Retinal pigment epithelial cell (primary cell): ENCODE data around the gene TMEM147.

Experiments
- DNase-seq: peaks from one replicate; pipeline ENCODE4 v3.0.0-alpha.2; 2010; ENCODE audit warnings: low read depth
- H3K4me3 ChIP-seq: 2 replicates; pipeline ENCODE4 v1.5.1; 2011; ENCODE audit warnings: mild to moderate bottlenecking, low read length, control low read depth, moderate library complexity
- TF ChIP-seq, protein P1 (sequence below): conservative IDR thresholded peaks from 2 replicates; pipeline ENCODE4 v1.5.1; 2011; ENCODE audit warnings: low read depth, low read length, control low read depth, inconsistent platforms

Gene TMEM147

DNA sequence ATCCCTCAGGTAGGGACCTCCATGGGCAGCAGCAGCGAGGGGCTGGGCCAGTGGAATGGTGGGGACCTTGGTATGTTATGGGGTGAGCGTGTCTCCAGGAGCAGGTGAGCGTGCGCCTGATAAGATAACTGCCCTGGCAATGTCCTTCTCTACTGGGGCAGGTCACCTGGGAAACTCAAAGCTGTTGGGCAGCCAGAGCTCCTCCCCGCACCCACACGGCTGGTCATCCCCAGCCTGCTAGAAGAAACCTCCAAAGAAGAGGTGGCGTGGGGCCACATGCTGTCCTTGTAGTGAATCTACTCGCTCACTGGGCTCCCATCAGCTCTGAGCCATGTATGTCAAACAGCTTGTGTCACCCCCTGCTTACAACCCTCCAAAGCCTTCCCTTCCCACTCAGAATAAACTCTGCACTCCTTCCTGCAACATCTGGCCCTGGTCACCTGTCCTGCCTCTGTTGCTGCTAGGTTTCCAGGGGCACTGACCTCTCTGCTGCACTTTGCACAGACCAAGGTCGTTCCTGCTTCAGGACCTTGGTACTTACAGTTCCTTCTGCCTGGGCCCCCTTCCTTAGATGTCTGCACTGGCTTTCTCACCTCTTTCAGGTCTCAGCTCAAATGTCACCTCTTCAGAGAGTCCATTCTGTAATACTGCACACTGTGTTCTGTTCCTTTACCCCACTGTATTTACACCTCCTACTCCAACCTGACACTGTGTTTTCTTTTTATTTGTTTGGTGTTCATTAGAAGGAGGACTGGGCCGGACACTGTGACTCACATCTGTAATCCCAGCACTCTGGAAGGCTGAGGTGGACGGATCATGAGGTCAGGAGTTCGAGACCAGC is 19.8 kb downstream of the TMEM147 start:
- no peak overlapping the region for H3K4me3 ChIP-seq
- TF ChIP-seq, protein P1, sequence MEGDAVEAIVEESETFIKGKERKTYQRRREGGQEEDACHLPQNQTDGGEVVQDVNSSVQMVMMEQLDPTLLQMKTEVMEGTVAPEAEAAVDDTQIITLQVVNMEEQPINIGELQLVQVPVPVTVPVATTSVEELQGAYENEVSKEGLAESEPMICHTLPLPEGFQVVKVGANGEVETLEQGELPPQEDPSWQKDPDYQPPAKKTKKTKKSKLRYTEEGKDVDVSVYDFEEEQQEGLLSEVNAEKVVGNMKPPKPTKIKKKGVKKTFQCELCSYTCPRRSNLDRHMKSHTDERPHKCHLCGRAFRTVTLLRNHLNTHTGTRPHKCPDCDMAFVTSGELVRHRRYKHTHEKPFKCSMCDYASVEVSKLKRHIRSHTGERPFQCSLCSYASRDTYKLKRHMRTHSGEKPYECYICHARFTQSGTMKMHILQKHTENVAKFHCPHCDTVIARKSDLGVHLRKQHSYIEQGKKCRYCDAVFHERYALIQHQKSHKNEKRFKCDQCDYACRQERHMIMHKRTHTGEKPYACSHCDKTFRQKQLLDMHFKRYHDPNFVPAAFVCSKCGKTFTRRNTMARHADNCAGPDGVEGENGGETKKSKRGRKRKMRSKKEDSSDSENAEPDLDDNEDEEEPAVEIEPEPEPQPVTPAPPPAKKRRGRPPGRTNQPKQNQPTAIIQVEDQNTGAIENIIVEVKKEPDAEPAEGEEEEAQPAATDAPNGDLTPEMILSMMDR: no peak

DNA sequence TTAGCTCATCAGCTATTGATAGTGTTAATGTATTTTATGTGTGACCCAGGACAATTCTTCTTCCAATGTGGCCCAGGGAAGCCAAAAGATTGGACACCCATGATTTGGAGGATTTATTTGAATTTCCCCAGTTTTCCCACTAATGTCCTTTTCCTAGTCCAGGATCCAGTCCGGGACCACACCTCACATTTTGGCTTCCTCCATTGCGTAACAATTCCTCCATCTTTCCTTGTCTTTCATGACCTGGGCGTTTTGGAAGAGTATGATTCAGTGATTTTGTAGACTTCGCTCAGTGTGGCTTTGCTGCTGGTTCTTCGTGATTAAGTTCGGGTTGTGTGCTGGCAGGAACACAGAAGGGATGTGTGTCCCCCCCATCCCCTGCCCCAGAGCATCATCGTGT is 21.3 kb downstream of the TMEM147 start:
- TF ChIP-seq, protein P1: no peak
- no peak for DNase-seq
- no peak overlapping the region for H3K4me3 ChIP-seq

More for the DNA sequence above, 19.8 kb downstream of the TMEM147 start:
- no peak for DNase-seq

DNA sequence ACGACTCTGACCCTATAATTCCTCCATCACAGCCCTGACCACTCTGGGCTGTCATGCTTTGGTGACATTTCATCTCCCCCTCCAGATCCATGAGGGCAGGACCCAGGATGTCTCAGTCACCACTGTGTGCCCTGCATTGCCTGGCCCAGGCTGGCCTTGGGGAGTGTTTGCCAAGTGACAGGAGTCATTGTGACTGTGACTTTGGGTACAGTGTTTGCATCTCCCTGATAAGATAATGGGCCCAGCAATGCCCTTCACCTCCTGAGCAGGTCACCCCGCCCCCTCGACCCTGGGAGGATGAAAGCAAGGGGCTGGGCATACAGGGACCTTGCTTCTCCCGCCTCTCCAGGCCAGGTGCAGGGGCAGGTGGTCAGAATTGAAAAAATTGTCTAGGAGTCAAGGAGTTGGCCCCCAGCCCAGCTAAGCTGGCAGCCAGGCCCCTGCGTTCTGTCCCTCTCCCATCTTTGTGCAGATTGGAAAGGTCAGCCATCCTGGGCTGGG is 23.9 kb downstream of the TMEM147 start:
- TF ChIP-seq, protein P1: no peak
- no peak for DNase-seq
- H3K4me3 ChIP-seq: no peak overlapping the region

DNA sequence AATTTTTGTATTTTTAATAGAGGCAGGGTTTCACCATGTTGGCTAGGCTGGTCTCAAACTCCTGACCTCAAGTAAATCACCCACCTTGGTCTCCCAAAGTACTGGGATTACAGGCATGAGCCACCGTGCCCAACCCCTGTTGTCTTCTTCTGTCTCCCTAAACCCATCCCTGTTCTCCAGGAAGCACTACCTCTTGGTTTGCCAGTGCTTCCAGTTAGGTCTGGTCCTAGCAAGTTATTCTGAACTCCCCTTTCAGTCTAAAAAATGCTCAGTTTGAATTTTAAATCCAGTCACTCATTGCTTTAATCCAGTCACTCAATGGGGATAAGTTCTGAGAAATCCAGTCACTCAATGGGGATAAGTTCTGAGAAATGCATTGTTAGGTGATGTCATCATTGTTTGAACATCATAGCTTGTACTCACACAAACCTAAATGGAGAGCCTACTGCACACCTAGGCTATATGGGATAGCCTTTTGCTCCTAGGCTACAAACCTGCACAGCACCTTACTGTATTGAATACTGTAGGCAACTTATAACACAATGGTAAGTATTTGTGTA is 26.1 kb downstream of the TMEM147 start:
- H3K4me3 ChIP-seq: no peak overlapping the region
- no peak for DNase-seq
- TF ChIP-seq, protein P1: no peak

DNA sequence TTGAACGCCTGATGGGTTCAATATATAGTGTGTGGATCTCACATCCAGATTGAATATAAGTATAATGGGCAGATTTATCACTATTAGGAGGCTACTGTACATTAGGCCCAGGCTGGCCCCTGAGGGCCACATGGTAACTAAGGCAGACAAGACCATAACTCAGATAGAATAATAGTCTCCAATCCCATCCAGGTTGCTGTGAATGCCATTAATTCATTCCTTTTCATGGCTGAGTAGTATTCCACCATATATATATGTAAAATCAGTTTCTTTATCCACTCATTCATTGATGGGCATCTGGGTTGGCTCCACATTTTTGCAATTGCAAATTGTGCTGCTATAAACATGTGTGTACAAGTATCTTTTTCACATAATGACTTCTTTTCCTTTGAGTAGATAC is 32.5 kb downstream of the TMEM147 start:
- TF ChIP-seq, protein P1: no peak
- no peak overlapping the region for H3K4me3 ChIP-seq
- no peak for DNase-seq

- DNase-seq: no peak
- TF ChIP-seq, protein P1: no peak
- no peak overlapping the region for H3K4me3 ChIP-seq
These were observed 33.3 kb downstream of the TMEM147 start for GRCh38 chr19:35578707-35579106.

- TF ChIP-seq, protein P1: no peak
- no peak for DNase-seq
- no peak overlapping the region for H3K4me3 ChIP-seq
These were observed 37.3 kb downstream of the TMEM147 start for GRCh38 chr19:35582760-35583159.
